ENCODE results near the gene ACOT8. TPM values are rescaled to one million over a fixed set of nuclear protein-coding genes. Genes with fewer than 3 reads are reported as not detected.

ACOT8 gene
- total and polyA plus RNA-seq, 8 donors, result 19.3 to 28.7 (median 22.0) TPM

DNA sequence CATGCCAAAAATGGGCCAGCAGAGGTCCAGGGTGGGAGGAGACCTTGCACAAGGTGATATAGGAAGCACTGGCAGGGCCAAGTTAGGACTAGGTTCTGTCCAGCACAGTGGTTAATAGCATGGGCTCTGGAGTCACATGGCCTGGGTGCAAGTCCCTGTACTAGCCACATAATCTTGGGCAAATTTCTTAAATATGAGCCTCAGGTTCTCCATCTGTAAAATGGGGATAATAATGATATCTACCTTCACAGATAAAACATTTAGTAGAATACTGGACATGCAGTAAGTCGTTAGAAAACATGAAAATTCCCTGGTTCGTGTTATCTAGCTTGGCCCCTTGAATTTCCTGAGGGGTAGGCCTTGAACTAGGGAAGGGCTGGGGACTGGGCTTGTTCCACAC is 40.1 kb upstream of the ACOT8 start:
- DNase-seq, result no peak
- ATAC-seq, result no peak
- H3K36me3 ChIP-seq, result peaks cover 0 to 97% of the 10 kb centered on the region in 2 donors
- TF ChIP-seq, protein P1, sequence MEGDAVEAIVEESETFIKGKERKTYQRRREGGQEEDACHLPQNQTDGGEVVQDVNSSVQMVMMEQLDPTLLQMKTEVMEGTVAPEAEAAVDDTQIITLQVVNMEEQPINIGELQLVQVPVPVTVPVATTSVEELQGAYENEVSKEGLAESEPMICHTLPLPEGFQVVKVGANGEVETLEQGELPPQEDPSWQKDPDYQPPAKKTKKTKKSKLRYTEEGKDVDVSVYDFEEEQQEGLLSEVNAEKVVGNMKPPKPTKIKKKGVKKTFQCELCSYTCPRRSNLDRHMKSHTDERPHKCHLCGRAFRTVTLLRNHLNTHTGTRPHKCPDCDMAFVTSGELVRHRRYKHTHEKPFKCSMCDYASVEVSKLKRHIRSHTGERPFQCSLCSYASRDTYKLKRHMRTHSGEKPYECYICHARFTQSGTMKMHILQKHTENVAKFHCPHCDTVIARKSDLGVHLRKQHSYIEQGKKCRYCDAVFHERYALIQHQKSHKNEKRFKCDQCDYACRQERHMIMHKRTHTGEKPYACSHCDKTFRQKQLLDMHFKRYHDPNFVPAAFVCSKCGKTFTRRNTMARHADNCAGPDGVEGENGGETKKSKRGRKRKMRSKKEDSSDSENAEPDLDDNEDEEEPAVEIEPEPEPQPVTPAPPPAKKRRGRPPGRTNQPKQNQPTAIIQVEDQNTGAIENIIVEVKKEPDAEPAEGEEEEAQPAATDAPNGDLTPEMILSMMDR (IDR thresholded peaks at IDR 0.05), result no peak
- H3K27ac ChIP-seq, result no peak overlapping the region
- intact Hi-C loops (cut with DNase I), result no loop called here
- H3K4me3 ChIP-seq, result no peak overlapping the region
- peaks cover 4 to 18% of the 10 kb centered on the region in 2 donors for H3K4me1 ChIP-seq
- H3K27me3 ChIP-seq, result no peaks in the 10 kb centered on the region
- H3K9me3 ChIP-seq, result no peaks in the 10 kb centered on the region

DNA sequence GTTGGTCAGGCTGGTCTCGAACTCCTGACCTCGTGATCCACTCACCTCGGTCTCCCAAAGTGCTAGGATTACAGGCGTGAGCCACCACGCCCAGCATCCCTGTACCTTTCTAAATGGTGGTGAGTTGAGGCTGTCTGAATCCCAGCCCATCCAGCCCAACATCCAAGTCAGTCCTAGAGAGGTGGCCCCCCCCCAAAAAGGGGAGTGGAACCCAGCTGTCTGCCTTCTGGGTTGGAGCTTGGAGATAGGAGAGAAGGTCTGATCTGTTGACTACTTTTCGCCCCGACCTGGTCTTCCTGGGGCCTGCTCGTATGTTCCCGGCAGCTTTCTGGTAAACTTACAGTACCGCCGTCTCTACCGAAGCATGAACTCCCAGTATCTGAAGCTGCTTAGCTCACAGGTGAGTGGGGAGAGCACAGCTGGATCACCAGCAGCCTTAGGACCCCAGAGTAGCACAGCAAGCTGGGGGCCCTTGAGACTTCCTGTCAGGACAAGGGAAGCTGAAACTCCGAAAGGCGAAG is 39.5 kb upstream of the ACOT8 start:
- H3K36me3 ChIP-seq, result peaks cover 0 to 91% of the 10 kb centered on the region in 2 donors
- no peaks in the 10 kb centered on the region for H3K27me3 ChIP-seq
- intact Hi-C loops (cut with DNase I), result no loop called here
- ATAC-seq (no peak), DNase-seq (peak in 1 of 4 donors; percentile 14)
- H3K27ac ChIP-seq, result no peak overlapping the region
- no peak overlapping the region for H3K4me3 ChIP-seq
- no peaks in the 10 kb centered on the region for H3K9me3 ChIP-seq
- H3K4me1 ChIP-seq, result peaks cover 9 to 23% of the 10 kb centered on the region in 2 donors
- TF ChIP-seq, protein P1 (IDR thresholded peaks at IDR 0.05), result no peak

DNA sequence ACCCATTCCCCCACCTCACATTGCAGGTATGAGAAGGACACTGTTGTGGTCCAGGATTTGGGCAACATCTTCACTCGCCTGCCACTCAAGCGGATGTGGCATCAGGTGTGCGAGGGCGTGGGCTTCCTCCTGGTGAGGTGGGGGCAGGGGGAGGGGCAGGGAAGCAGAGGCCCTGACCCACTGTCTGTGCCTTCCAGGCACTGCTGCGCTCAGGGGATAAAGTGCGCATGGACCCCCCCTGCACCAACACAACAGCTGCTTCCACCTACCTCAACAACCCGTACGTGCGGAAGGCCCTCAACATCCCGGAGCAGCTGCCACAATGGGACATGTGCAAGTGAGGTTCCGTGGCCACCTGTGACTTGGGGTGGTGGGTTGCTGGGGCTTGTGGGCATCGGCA is 37.6 kb upstream of the ACOT8 start:
- intact Hi-C loops (cut with DNase I), result no loop called here
- Histone ChIP-seq H3K27me3 (no peaks in the 10 kb centered on the region), H3K9me3 (no peaks in the 10 kb centered on the region), H3K36me3 (peaks cover 0 to 73% of the 10 kb centered on the region in 2 donors), H3K4me1 (peaks cover 10 to 36% of the 10 kb centered on the region in 2 donors), H3K4me3 (no peak overlapping the region), H3K27ac (no peak overlapping the region)
- TF ChIP-seq, protein P1 (IDR thresholded peaks at IDR 0.05), result no peak
- ATAC-seq, result no peak
- peak in 1 of 4 donors; percentile 57 for DNase-seq

DNA sequence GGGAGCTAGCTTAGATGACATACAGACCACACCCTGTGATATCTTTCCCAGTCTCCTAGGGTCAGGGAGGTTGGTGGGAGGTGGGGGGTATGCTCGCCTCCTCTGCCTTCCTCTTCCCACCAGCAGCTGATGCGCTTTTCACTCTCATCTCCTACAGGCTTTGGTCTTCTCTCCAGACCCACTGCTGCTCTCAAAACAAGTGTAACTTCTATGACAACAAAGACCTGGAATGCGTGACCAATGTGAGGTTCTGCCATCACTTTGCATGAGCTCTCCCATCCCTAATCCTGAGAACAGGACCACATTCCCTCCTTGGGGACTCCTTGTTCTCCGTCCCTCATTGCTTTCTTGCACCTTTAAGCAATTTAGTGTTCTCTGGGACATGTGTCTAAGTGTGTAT is 36.6 kb upstream of the ACOT8 start:
- Histone ChIP-seq H3K9me3 (no peaks in the 10 kb centered on the region), H3K27me3 (no peaks in the 10 kb centered on the region), H3K36me3 (peaks cover 0 to 63% of the 10 kb centered on the region in 2 donors), H3K27ac (no peak overlapping the region), H3K4me3 (no peak overlapping the region), H3K4me1 (peaks cover 10 to 42% of the 10 kb centered on the region in 2 donors)
- intact Hi-C loops (cut with DNase I), result no loop called here
- DNase-seq, result peak in 1 of 4 donors; percentile 9
- TF ChIP-seq, protein P1 (IDR thresholded peaks at IDR 0.05), result no peak
- ATAC-seq, result no peak

DNA sequence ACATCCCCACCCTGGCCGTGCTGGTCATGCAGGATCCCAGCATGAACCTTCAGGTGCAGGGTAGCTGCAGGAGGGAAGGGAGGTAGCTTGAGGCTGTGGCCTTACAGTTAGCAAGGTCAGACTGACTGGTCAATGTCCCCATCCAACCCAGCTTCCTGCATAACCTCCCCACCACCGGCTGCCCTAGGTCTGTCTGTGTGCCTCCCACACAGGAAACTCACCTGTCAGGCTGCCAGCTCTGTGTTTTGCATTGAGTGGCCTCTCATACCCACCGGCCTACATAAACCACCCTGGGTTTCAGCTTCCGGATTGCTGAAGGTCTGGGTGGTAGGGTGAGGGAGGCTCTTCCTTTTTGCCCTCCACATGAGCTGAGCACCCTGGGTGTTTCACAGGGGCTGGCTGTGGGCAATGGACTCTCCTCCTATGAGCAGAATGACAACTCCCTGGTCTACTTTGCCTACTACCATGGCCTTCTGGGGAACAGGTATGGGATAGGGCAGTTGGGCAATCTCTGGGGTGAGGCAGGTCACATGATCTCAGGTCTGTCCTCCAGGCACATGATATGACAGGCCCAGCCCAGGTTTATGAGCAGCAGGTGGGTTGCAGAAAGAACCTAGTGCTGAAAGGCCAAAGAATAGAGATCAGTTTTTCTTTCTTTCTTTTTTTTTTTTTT is 35.8 kb upstream of the ACOT8 start:
- H3K9me3 ChIP-seq, result no peaks in the 10 kb centered on the region
- peak overlapping the region in 1 of 2 donors; percentile 97 for H3K4me3 ChIP-seq
- H3K27ac ChIP-seq, result peak overlapping the region in 1 of 2 donors; percentile 85
- DNase-seq, result peak in 1 of 4 donors; percentile 52
- no peak for ATAC-seq
- peaks cover 10 to 42% of the 10 kb centered on the region in 2 donors for H3K4me1 ChIP-seq
- peaks cover 0 to 58% of the 10 kb centered on the region in 2 donors for H3K36me3 ChIP-seq
- no peaks in the 10 kb centered on the region for H3K27me3 ChIP-seq
- TF ChIP-seq, protein P1 (IDR thresholded peaks at IDR 0.05), result no peak
- intact Hi-C loops (cut with DNase I), result no loop called here

Data from left lung (tissue), 10 donors.